ENCODE measurements around the gene GPR3. TPM values are rescaled to one million over a fixed set of nuclear protein-coding genes. Genes with fewer than 3 reads are reported as not detected.

Gene GPR3
- total RNA-seq, 1 donor from 2014 or later: 0.86 TPM

- H3K4me1 Mint-ChIP-seq (ENCODE audit: low read depth, unreplicated experiment): peaks cover 8% of the 10 kb centered on the region
- no peaks in the 10 kb centered on the region for H3K27me3 Mint-ChIP-seq (ENCODE audit: low read depth, unreplicated experiment)
- Histone ChIP-seq H4K20me1 (ENCODE audit: insufficient read depth, low read length) (peaks cover 67% of the 10 kb centered on the region), H3K9ac (ENCODE audit: low read length) (no peak overlapping the region), H3K27ac (ENCODE audit: low read depth, low read length) (no peak overlapping the region), H3K79me2 (ENCODE audit: insufficient read depth, low read length) (peaks cover 80% of the 10 kb centered on the region), H3K4me1 (ENCODE audit: insufficient read depth, low read length) (no peaks in the 10 kb centered on the region), H3K9me3 (ENCODE audit: insufficient read depth, low read depth, low read length) (no peaks in the 10 kb centered on the region), H3K27me3 (ENCODE audit: insufficient read depth, low read length) (no peaks in the 10 kb centered on the region), H3K36me3 (ENCODE audit: insufficient read depth, low read length) (no peaks in the 10 kb centered on the region), H2AFZ (ENCODE audit: low read depth, low read length) (no peak overlapping the region), H3K4me3 (ENCODE audit: insufficient read depth, low read depth, low read length) (no peak overlapping the region), H3K4me2 (ENCODE audit: low read length) (no peak overlapping the region)
- peaks cover 8% of the 10 kb centered on the region for H3K36me3 Mint-ChIP-seq (ENCODE audit: low read depth, unreplicated experiment)
- TF ChIP-seq CTCF (IDR thresholded peaks at IDR 0.05; ENCODE audit: insufficient read depth, low read depth, low read length) (no peak), EZH2 (IDR thresholded peaks at IDR 0.05; ENCODE audit: insufficient read depth, low read length) (no peak)
- no peaks in the 10 kb centered on the region for H3K9me3 Mint-ChIP-seq (ENCODE audit: unreplicated experiment)
- DNase-seq (ENCODE audit: low read depth) (no peak), FAIRE-seq (no peak)
- no peak overlapping the region for H3K4me3 Mint-ChIP-seq (ENCODE audit: unreplicated experiment)
- H3K27ac Mint-ChIP-seq (ENCODE audit: unreplicated experiment): no peak overlapping the region
These were observed 52.2 kb downstream of the GPR3 start for GRCh38 chr1:27444632-27445031.

Other genes starting within 250 kb of the GPR3 start
- gene SLC9A1, start 237.5 kb upstream of the GPR3 start, total RNA-seq: 49.3 and 55.0 TPM in 2 replicates
- gene WDTC1, start 158.0 kb upstream of the GPR3 start, total RNA-seq: 18.2 and 19.7 TPM in 2 replicates
- gene TMEM222, start 70.5 kb upstream of the GPR3 start, total RNA-seq: 43.8 and 46.0 TPM in 2 replicates
- gene SYTL1, start 50.6 kb upstream of the GPR3 start, total RNA-seq: 10.7 and 12.2 TPM in 2 replicates
- 12.8 and 16.8 TPM in 2 replicates for gene MAP3K6, start 25.7 kb upstream of the GPR3 start, total RNA-seq
- not detected in 2 replicates for gene FCN3, start 17.8 kb upstream of the GPR3 start, total RNA-seq
- gene CD164L2, start 9.3 kb upstream of the GPR3 start, total RNA-seq: not detected in 2 replicates
- 86.9 and 88.0 TPM in 2 replicates for gene WASF2, start 97.5 kb downstream of the GPR3 start, total RNA-seq
- gene AHDC1, start 211.5 kb downstream of the GPR3 start, total RNA-seq: 74.0 and 75.7 TPM in 2 replicates
- 0.17 TPM in 1 of 2 replicates, not detected in the other for gene FGR, start 242.6 kb downstream of the GPR3 start, total RNA-seq